K562 (cell line): ENCODE data around the gene ATRNL1. TPM values are rescaled to one million over a fixed set of nuclear protein-coding genes. Genes with fewer than 3 reads are reported as not detected.

Experiments
- ATAC-seq: fragments of 200-7000 bp; cut with Tn5 transposase; 3 replicates; pipeline ENCODE4 v1.9.1; 2020; ENCODE audit warnings: moderate library complexity
- BruUV-seq: library from RNA; stranded (reverse); fragments of 400-500 nt; replicated peaks from 2 replicates; lab custom pipeline; 2021; lab: Mats Ljungman, UMichigan
- CTCF ChIA-PET: fragments of 300-600 bp; formaldehyde crosslinking; extraction: SDS; loops from one replicate; lab custom pipeline; 2021; ENCODE audit warnings: low intra/inter-chr PET ratio; lab: Yijun Ruan, JAX
- POLR2A ChIA-PET: fragments of 300-600, 350-650 bp; sonication (Branson Sonifier 250); formaldehyde crosslinking; extraction: SDS; loops from one replicate; lab custom pipeline; 2021; ENCODE audit warnings: antibody characterized with exemption, inconsistent platforms; lab: Yijun Ruan, JAX
- DNase-seq, 4 experiments: peaks; one replicate each; pipeline versions ENCODE4 v3.0.0 to v3.0.0-alpha.2; 2011 to 2018; ENCODE audit warnings: low spot score in 3 of 4, mixed read lengths in 3 of 4; ENCODE audit errors: extremely low read depth in 1 of 4
- FAIRE-seq: peaks from 2 replicates; lab custom pipeline; 2011; peaks lifted over from hg19 to GRCh38; lab: Jason Lieb, UNC
- H2AFZ ChIP-seq: 2 replicates; pipeline ENCODE4 v1.6.0; 2011; ENCODE audit warnings: low read depth, low read length, control low read depth, inconsistent platforms
- H3K27ac ChIP-seq: fragments of 200-600 bp; 3 replicates; pipeline ENCODE4 v1.8.0; 2011; ENCODE audit warnings: low read depth, mild to moderate bottlenecking, control low read depth, inconsistent platforms, low read length, moderate library complexity, mixed read lengths; ENCODE audit errors: extremely low read depth
- H3K27me3 ChIP-seq, 2 experiments: fragments of 300-600 bp in 1 of 2; 2 replicates in 1 of 2; 3 replicates in 1 of 2; pipeline versions ENCODE4 v1.6.0 to v1.8.0; 2011; ENCODE audit warnings: inconsistent platforms in 2 of 2, low read length in 2 of 2, mild to moderate bottlenecking in 1 of 2, mixed read lengths in 1 of 2, moderate library complexity in 1 of 2; ENCODE audit not compliant: control insufficient read depth in 2 of 2, insufficient read depth in 2 of 2
- H3K36me3 ChIP-seq: fragments of 300-600 bp; 3 replicates; pipeline ENCODE4 v1.8.0; 2011; ENCODE audit warnings: mild to moderate bottlenecking, low read length, inconsistent platforms; ENCODE audit not compliant: control insufficient read depth, insufficient read depth
- H3K4me1 ChIP-seq, 2 experiments: fragments of 200-600 bp in 1 of 2; replicated peaks in 1 of 2; 2 replicates in 1 of 2; 3 replicates in 1 of 2; pipeline versions ENCODE4 v1.5.1 to v1.8.0; 2011; ENCODE audit warnings: inconsistent platforms in 2 of 2, low read length in 2 of 2, mild to moderate bottlenecking in 1 of 2, mixed read lengths in 1 of 2, moderate library complexity in 1 of 2; ENCODE audit not compliant: control insufficient read depth in 2 of 2, insufficient read depth in 2 of 2
- H3K4me2 ChIP-seq: 2 replicates; pipeline ENCODE4 v1.6.1; 2011; ENCODE audit warnings: low read length, control low read depth, inconsistent platforms, mixed read lengths; ENCODE audit not compliant: insufficient read depth
- H3K4me3 ChIP-seq: fragments of 200-600 bp; sonication (generic), shearing (Covaris generic); 2 replicates; pipeline ENCODE4 v1.5.1; 2016; ENCODE audit warnings: control low read depth, inconsistent platforms
- H3K79me2 ChIP-seq: fragments of 200-600 bp; 3 replicates; pipeline ENCODE4 v1.8.0; 2011; ENCODE audit warnings: low read length, inconsistent platforms; ENCODE audit not compliant: control insufficient read depth, insufficient read depth
- H3K9ac ChIP-seq, 2 experiments: 2 replicates each; pipeline versions ENCODE4 v1.6.0 to v1.6.1; 2011; ENCODE audit warnings: low read depth in 2 of 2, low read length in 2 of 2, control low read depth in 1 of 2, inconsistent platforms in 1 of 2, mild to moderate bottlenecking in 1 of 2, mixed read lengths in 1 of 2; ENCODE audit not compliant: insufficient read depth in 1 of 2
- H3K9me1 ChIP-seq: one replicate; pipeline ENCODE4 v1.6.0; 2011; ENCODE audit warnings: inconsistent platforms, mild to moderate bottlenecking, low read length, moderate library complexity; ENCODE audit not compliant: control insufficient read depth, insufficient read depth
- H3K9me3 ChIP-seq: replicated peaks from 2 replicates; pipeline ENCODE4 v1.5.1; 2011; ENCODE audit warnings: low read depth, low read length, inconsistent platforms; ENCODE audit not compliant: control insufficient read depth, insufficient read depth
- H4K20me1 ChIP-seq: replicated peaks from 2 replicates; pipeline ENCODE4 v1.6.1; 2011; ENCODE audit warnings: low read length, inconsistent platforms, mixed read lengths; ENCODE audit not compliant: control insufficient read depth, insufficient read depth
- CREM ChIP-seq: IDR thresholded peaks from 2 replicates; pipeline ENCODE4 v1.6.1; 2014; ENCODE audit warnings: antibody characterized with exemption, low read depth
- FOXP1 ChIP-seq: sonication (generic); formaldehyde crosslinking; IDR thresholded peaks from 2 replicates; pipeline ENCODE4 v1.8.0; 2022; ENCODE audit warnings: mild to moderate bottlenecking, missing genetic modification reagents
- MAFG ChIP-seq: fragments of 450-650 bp; conservative IDR thresholded peaks from 2 replicates; pipeline ENCODE4 v1.6.1; 2016; ENCODE audit warnings: missing genetic modification characterization, missing compliant biosample characterization
- MEF2D ChIP-seq: conservative IDR thresholded peaks from 2 replicates; pipeline ENCODE4 v1.6.1; 2016; ENCODE audit warnings: low read depth, missing genetic modification characterization, missing compliant biosample characterization
- POLR3A ChIP-seq: IDR thresholded peaks from 2 replicates; pipeline ENCODE4 v1.6.1; 2011; ENCODE audit warnings: borderline replicate concordance, mild to moderate bottlenecking, moderate library complexity; ENCODE audit not compliant: insufficient read length, insufficient read depth; ENCODE audit errors: extremely low read depth
- STAG1 ChIP-seq: sonication (generic); formaldehyde crosslinking; IDR thresholded peaks from 2 replicates; pipeline ENCODE4 v1.5.0; 2020; ENCODE audit warnings: missing genetic modification reagents, borderline replicate concordance
- ZNF12 ChIP-seq: sonication (generic); formaldehyde crosslinking; IDR thresholded peaks from 2 replicates; pipeline ENCODE4 v1.4.0; 2020; ENCODE audit warnings: mild to moderate bottlenecking, missing genetic modification reagents
- WGBS: fragments of 100-300 bp; shearing (Covaris generic); methylation state at CpG from one replicate; pipeline ENCODE4 v1.1.6; 2016; ENCODE audit warnings: low coverage, mixed read lengths; ENCODE audit not compliant: insufficient coverage; ENCODE audit errors: missing lambda C conversion rate; 5-methylcytosine and 5-hydroxymethylcytosine counted together
- in situ Hi-C: fragments of 300-500 bp; cut with MboI; formaldehyde crosslinking; loops from 4 replicates; pipeline ENCODE4 v1.15.0; 2018; ENCODE audit warnings: inconsistent platforms, mixed read lengths
- intact Hi-C: fragments of 100-400 bp; cut with micrococcal nuclease; formaldehyde crosslinking; loops from 2 replicates; pipeline ENCODE4 v1.14.2; 2022
- polyA plus RNA-seq, 8 experiments: library from polyadenylated mRNA; depleted of rRNA in 4 of 8; stranded (reverse) in 5 of 8; unstranded in 3 of 8; fragments of >200 nt; fragmentation: Nextera tagmentation in 2 of 8; fragmentation: Illumina TruSeq in 1 of 8; extraction: Ambion mirVana in 2 of 8; extraction: Trizol in 1 of 8; gene quantifications; 2 replicates each; pipeline versions ENCODE4 v1.2.1 to v1.2.3, GENCODE V29; 2011 to 2014; ENCODE audit warnings: inconsistent platforms in 1 of 8, missing spikeins in 1 of 8
- total RNA-seq, 7 experiments: library from RNA; depleted of rRNA in 6 of 7; stranded (reverse); fragments of >200 nt in 6 of 7; fragmentation: Illumina TruSeq in 2 of 7; extraction: Trizol in 2 of 7; gene quantifications; 2 replicates each; pipeline versions ENCODE4 v1.2.1 to v1.2.3, GENCODE V29; 2011 to 2021; ENCODE audit warnings: low replicate concordance in 1 of 7
- TF ChIP-seq, protein P1 (sequence below): fragments of 250-450 bp; sonication (Bioruptor Pico); IDR thresholded peaks from 2 replicates; pipeline ENCODE4 v1.9.0; 2021; ENCODE audit warnings: mild to moderate bottlenecking

Gene ATRNL1
- total and polyA plus RNA-seq, 9 of the 15 experiments (the other 6 are each of a cell fraction or from before 2014, with no cell fraction given): 0.18 TPM; not detected in 8

DNA sequence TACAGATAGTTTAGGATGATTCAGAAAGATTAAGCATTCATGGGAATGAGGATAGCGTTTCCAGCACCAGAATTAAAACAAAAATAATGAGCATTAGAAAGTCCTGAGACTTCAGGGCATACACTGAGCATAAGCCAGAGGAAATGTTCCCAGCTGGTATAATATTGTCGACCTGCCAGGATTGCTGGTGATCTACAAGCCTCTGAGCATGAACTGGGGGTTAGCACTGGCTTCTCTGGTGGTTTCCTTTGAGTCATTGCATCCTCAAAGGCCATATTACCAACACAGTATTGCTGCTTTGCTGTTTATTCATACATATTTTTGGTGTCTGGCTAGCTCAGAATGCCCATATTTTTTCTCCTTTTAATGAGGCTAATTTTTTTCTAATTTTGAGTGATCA lies 10.7 kb upstream of the ATRNL1 start:
- no peak overlapping the region for H2AFZ ChIP-seq
- BruUV-seq: no TSS peak
- TF ChIP-seq ZNF12 (CRISPR knock-in tag) (no peak), STAG1 (CRISPR knock-in tag) (no peak), MAFG (tag) (no peak), CREM (no peak), FOXP1 (CRISPR knock-in tag) (no peak), MEF2D (no peak), POLR3A (no peak)
- TF ChIP-seq, protein P1, sequence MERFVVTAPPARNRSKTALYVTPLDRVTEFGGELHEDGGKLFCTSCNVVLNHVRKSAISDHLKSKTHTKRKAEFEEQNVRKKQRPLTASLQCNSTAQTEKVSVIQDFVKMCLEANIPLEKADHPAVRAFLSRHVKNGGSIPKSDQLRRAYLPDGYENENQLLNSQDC (CRISPR knock-in tag): no peak
- no peaks in the 10 kb centered on the region for H3K9me3 ChIP-seq
- no peak for ATAC-seq
- no peak overlapping the region for H3K4me2 ChIP-seq
- H3K27me3 ChIP-seq: no peaks in the 10 kb centered on the region
- no peak for DNase-seq
- WGBS: 0% methylated on average over 2 of the region's 2 CpGs
- H3K36me3 ChIP-seq: no peaks in the 10 kb centered on the region
- in situ Hi-C loops: no loop called here
- POLR2A ChIA-PET: no interaction called here
- no peaks in the 10 kb centered on the region for H3K79me2 ChIP-seq
- no peak for FAIRE-seq
- H3K4me3 ChIP-seq: no peak overlapping the region
- no peaks in the 10 kb centered on the region for H3K9me1 ChIP-seq
- intact Hi-C loops: no loop called here
- CTCF ChIA-PET: no interaction called here
- H3K4me1 ChIP-seq: no peaks in the 10 kb centered on the region
- H4K20me1 ChIP-seq: no peaks in the 10 kb centered on the region
- H3K9ac ChIP-seq: no peak overlapping the region
- no peak overlapping the region for H3K27ac ChIP-seq
